Stimulated activated CD4-positive, alpha-beta T cell treated with anti-CD3 and anti-CD28 coated beads, TNF-alpha, amount 100 ng/mL, for 48 hours (primary cell): Measurements from ENCODE around the gene BHLHE23.

ENCODE experiments used
- DNase-seq, 3 donors: peaks; one replicate each; pipeline ENCODE4 v3.0.0-alpha.2; 2020; ENCODE audit warnings: low read depth in 3 of 3

BHLHE23 gene

GRCh38 chr20:63009045-63009961 is 2.5 kb upstream of the BHLHE23 start:
- peak; percentile 64 to 76 (median 67) for DNase-seq

- DNase-seq, result no peak
Measured at GRCh38 chr20:63008541-63009044, 1.8 kb upstream of the BHLHE23 start.

GRCh38 chr20:63007646-63008488 is 1.1 kb upstream of the BHLHE23 start:
- no peak for DNase-seq

GRCh38 chr20:63007360-63007645 is 539 bp upstream of the BHLHE23 start:
- DNase-seq, result no peak

- no peak for DNase-seq
Measured at GRCh38 chr20:63005862-63006539, 763 bp downstream of the BHLHE23 start.

GRCh38 chr20:63005365-63005861 is 1.4 kb downstream of the BHLHE23 start:
- DNase-seq, result no peak

GRCh38 chr20:63004607-63005364 is 2.0 kb downstream of the BHLHE23 start:
- no peak for DNase-seq

GRCh38 chr20:63003546-63003945 is 3.2 kb downstream of the BHLHE23 start:
- no peak for DNase-seq

- no peak for DNase-seq
Measured at GRCh38 chr20:63002511-63002910, 4.3 kb downstream of the BHLHE23 start.

GRCh38 chr20:63000958-63001357 is 5.8 kb downstream of the BHLHE23 start:
- no peak for DNase-seq

- no peak for DNase-seq
Measured at GRCh38 chr20:63000036-63000435, 6.7 kb downstream of the BHLHE23 start.

GRCh38 chr20:62999580-62999979 is 7.2 kb downstream of the BHLHE23 start:
- DNase-seq, result no peak

GRCh38 chr20:62998449-62998848 is 8.3 kb downstream of the BHLHE23 start:
- no peak for DNase-seq

GRCh38 chr20:62997417-62998035 is 9.2 kb downstream of the BHLHE23 start:
- DNase-seq, result no peak

- DNase-seq, result no peak
Measured at GRCh38 chr20:62996596-62996982, 10.2 kb downstream of the BHLHE23 start.

GRCh38 chr20:62995898-62996595 is 10.7 kb downstream of the BHLHE23 start:
- DNase-seq, result no peak

GRCh38 chr20:62995481-62995880 is 11.3 kb downstream of the BHLHE23 start:
- DNase-seq, result no peak

GRCh38 chr20:62994869-62995281 is 11.9 kb downstream of the BHLHE23 start:
- DNase-seq, result no peak

- DNase-seq, result no peak
Measured at GRCh38 chr20:62993856-62994494, 12.8 kb downstream of the BHLHE23 start.

GRCh38 chr20:62991863-62992262 is 14.9 kb downstream of the BHLHE23 start:
- no peak for DNase-seq
